ENCODE data around the gene GYPB.
"Not testable (repeated sequence)": the region's sequence is repeated elsewhere in the genome, so short reads cannot be mapped to it uniquely, and the experiment has no call there.

DNA sequence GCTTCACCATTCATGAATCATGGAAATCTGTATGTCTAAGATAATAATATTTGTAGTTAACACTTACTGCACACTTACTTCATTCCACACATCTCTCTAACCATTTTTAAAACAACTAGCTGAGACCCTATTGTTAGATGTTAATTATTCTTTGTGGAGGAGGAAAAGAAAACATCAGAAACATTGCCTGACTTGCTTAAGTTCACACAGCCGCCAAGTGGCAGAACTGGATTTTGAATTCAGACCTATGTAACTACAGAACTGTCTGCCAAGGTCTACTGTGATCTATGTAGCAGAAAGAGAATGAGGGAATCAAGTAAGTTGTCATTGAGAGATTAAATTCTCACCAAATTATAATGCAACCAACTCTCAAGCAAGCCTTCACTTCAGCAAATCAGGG, 11.2 kb downstream of the GYPB start:
- not testable (repeated sequence) for TF ChIP-seq CTCF, POLR2A (IDR thresholded peaks at IDR 0.05)

Data from heart left ventricle (tissue), 13 donors.